Gastroesophageal sphincter (tissue), 3 donors: ENCODE results near the gene SUN5.

Experiments
- CTCF ChIP-seq, 4 experiments: fragments of 200-600 bp in 2 of 4; fragments of 450-650 bp in 2 of 4; sonication (generic) in 1 of 4; IDR thresholded peaks; one replicate each; pipeline ENCODE4 v1.5.1; 2017 to 2019; ENCODE audit warnings: antibody characterized with exemption in 4 of 4, mild to moderate bottlenecking in 2 of 4, moderate library complexity in 2 of 4
- EP300 ChIP-seq: sonication (generic); formaldehyde crosslinking; IDR thresholded peaks from one replicate; pipeline ENCODE4 v1.6.1; 2017; ENCODE audit warnings: antibody characterized with exemption, mild to moderate bottlenecking
- POLR2A ChIP-seq, 2 donors: fragments of 450-650 bp; IDR thresholded peaks; one replicate each; pipeline ENCODE4 v1.6.1; 2017; ENCODE audit warnings: antibody characterized with exemption in 2 of 2, mild to moderate bottlenecking in 2 of 2, moderate library complexity in 1 of 2
- POLR2AphosphoS5 ChIP-seq: sonication (generic); formaldehyde crosslinking; IDR thresholded peaks from one replicate; pipeline ENCODE4 v1.6.1; 2017; ENCODE audit warnings: antibody characterized with exemption

- TF ChIP-seq POLR2A (IDR thresholded peaks at IDR 0.05) (no peak), CTCF (IDR thresholded peaks at IDR 0.05) (no peak), POLR2AphosphoS5 (no peak), EP300 (no peak)
Measured at GRCh38 chr20:33042983-33043730, 38.9 kb upstream of the SUN5 start.
